GM13977 (cell line): ENCODE results near the gene DCAF11.

Source experiments
- DNase-seq: peaks from one replicate; pipeline ENCODE4 v3.0.0; 2012; ENCODE audit warnings: low spot score
- in situ Hi-C: fragments of 300-500 bp; cut with MboI; formaldehyde crosslinking; loops from one replicate; pipeline ENCODE4 v1.12.0; 2022; ENCODE audit warnings: low sequenced_read_pairs, low pct_unique_long_range_greater_than_20kb, mixed read lengths, inconsistent platforms; ENCODE audit not compliant: unreplicated experiment
- TF ChIP-seq, protein P1 (sequence below): IDR thresholded peaks from 2 replicates; pipeline ENCODE4 v1.5.1; 2012; ENCODE audit warnings: mild to moderate bottlenecking, control low read depth; ENCODE audit not compliant: insufficient read depth; ENCODE audit errors: extremely low read depth, missing control alignments

The DCAF11 gene

DNA sequence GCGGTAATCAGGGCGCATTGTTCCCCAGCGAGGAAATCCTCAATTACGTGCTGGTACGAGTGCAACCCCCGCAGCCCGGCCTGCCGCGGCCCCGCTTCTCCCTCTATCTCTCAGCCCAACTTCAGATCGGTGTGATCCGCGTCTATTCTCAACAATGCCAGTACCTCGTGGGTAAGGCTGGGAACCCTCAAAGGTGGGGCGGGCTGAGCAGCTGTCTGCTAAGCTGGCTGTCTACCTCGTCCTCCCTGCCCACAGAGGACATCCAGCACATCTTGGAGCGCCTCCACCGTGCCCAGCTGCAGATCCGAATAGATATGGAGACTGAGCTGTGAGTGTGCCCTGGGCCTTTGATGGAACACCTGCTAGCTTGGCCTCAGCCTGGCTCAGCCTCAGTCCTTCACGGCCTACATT is 58.3 kb downstream of the DCAF11 start:
- in situ Hi-C loops: no loop called here
- DNase-seq: no peak
- TF ChIP-seq, protein P1, sequence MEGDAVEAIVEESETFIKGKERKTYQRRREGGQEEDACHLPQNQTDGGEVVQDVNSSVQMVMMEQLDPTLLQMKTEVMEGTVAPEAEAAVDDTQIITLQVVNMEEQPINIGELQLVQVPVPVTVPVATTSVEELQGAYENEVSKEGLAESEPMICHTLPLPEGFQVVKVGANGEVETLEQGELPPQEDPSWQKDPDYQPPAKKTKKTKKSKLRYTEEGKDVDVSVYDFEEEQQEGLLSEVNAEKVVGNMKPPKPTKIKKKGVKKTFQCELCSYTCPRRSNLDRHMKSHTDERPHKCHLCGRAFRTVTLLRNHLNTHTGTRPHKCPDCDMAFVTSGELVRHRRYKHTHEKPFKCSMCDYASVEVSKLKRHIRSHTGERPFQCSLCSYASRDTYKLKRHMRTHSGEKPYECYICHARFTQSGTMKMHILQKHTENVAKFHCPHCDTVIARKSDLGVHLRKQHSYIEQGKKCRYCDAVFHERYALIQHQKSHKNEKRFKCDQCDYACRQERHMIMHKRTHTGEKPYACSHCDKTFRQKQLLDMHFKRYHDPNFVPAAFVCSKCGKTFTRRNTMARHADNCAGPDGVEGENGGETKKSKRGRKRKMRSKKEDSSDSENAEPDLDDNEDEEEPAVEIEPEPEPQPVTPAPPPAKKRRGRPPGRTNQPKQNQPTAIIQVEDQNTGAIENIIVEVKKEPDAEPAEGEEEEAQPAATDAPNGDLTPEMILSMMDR: no peak
